GM21367 (cell line): ENCODE data around the gene PMEL.

Experiments used
- ATAC-seq: cut with Tn5 transposase; IDR thresholded peaks from one replicate; pipeline ENCODE4 v1.9.1; 2021; ENCODE audit not compliant: unreplicated experiment

The PMEL gene

GRCh38 chr12:55942577-55943136 lies 23.2 kb downstream of the PMEL start:
- ATAC-seq: no peak

- ATAC-seq: no peak
These were observed 23.8 kb downstream of the PMEL start for GRCh38 chr12:55942055-55942454.

GRCh38 chr12:55940065-55940732 lies 25.6 kb downstream of the PMEL start:
- peak; percentile 87 for ATAC-seq

GRCh38 chr12:55938826-55939501 lies 26.9 kb downstream of the PMEL start:
- no peak for ATAC-seq

- ATAC-seq: no peak
These were observed 27.9 kb downstream of the PMEL start for GRCh38 chr12:55937981-55938380.

GRCh38 chr12:55935738-55936151 lies 30.1 kb downstream of the PMEL start:
- no peak for ATAC-seq

GRCh38 chr12:55934773-55935172 lies 31.1 kb downstream of the PMEL start:
- no peak for ATAC-seq

- ATAC-seq: no peak
These were observed 31.8 kb downstream of the PMEL start for GRCh38 chr12:55933799-55934742.

- ATAC-seq: no peak
These were observed 32.6 kb downstream of the PMEL start for GRCh38 chr12:55933169-55933798.

GRCh38 chr12:55932551-55932910 lies 33.3 kb downstream of the PMEL start:
- no peak for ATAC-seq

- no peak for ATAC-seq
These were observed 33.9 kb downstream of the PMEL start for GRCh38 chr12:55931780-55932550.

- ATAC-seq: no peak
These were observed 34.5 kb downstream of the PMEL start for GRCh38 chr12:55931317-55931779.

GRCh38 chr12:55930771-55931316 lies 35.0 kb downstream of the PMEL start, which contains the start of gene DGKA:
Gene DGKA (plus strand): TSS chr12:55931162. CDS start chr12:55936504, 5,342 bp downstream.
- no peak for ATAC-seq

- ATAC-seq: peak; percentile 36
These were observed 36.5 kb downstream of the PMEL start for GRCh38 chr12:55929306-55929791.

- peak; percentile 31 for ATAC-seq
These were observed 38.0 kb downstream of the PMEL start, which contains the start of gene PYM1 for GRCh38 chr12:55927588-55928502. Gene PYM1 (minus strand): TSS chr12:55927894. CDS start chr12:55927761, 133 bp downstream.

GRCh38 chr12:55926738-55927587 lies 38.9 kb downstream of the PMEL start:
- peak; percentile 29 for ATAC-seq
